H1 (cell line): ENCODE measurements around the gene POMP. TPM values are rescaled to one million over a fixed set of nuclear protein-coding genes. Genes with fewer than 3 reads are reported as not detected.

ENCODE experiments used
- CHD7 ChIP-seq: fragments of 300-600 bp; sonication (generic); IDR thresholded peaks from 2 replicates; pipeline ENCODE4 v1.7.1; 2012; ENCODE audit warnings: low read length, moderate library complexity, mild to moderate bottlenecking, inconsistent platforms; ENCODE audit not compliant: insufficient replicate concordance
- HDAC6 ChIP-seq: IDR thresholded peaks from one replicate; pipeline ENCODE4 v1.7.1; 2012; ENCODE audit warnings: low read depth, mild to moderate bottlenecking, inconsistent platforms, low read length, moderate library complexity
- KDM4A ChIP-seq: IDR thresholded peaks from one replicate; pipeline ENCODE4 v1.7.1; 2012; ENCODE audit warnings: low read depth, mild to moderate bottlenecking, moderate library complexity, low read length, inconsistent platforms; ENCODE audit not compliant: severe bottlenecking
- polyA plus RNA-seq, 7 experiments: library from polyadenylated mRNA; depleted of rRNA in 3 of 7; stranded (reverse) in 5 of 7; unstranded in 2 of 7; fragments of >200 nt in 5 of 7; fragments of 200-250 nt in 2 of 7; gene quantifications; 1 replicate in 5 of 7; 2 replicates in 1 of 7; 4 replicates in 1 of 7; pipeline versions ENCODE4 v1.2.1 to v1.2.3, GENCODE V29; 2011 to 2013; ENCODE audit warnings: missing spikeins in 2 of 7, mixed read lengths in 2 of 7
- total RNA-seq: library from RNA; stranded (reverse); fragmentation: NEBNext Ultra II Directional; extraction: Animal tissue kit (Norgen Biotek cat#: 25700); gene quantifications from 2 replicates; pipeline ENCODE4 v1.2.1, GENCODE V29; 2021
- TF ChIP-seq, protein P1 (sequence below): IDR thresholded peaks from 2 replicates; pipeline ENCODE4 v1.6.1; 2012; ENCODE audit warnings: inconsistent platforms

The POMP gene
- total and polyA plus RNA-seq, 2 of the 8 experiments (the other 6 are each of a cell fraction or from before 2014, with no cell fraction given) = 38.4 to 115 TPM

DNA sequence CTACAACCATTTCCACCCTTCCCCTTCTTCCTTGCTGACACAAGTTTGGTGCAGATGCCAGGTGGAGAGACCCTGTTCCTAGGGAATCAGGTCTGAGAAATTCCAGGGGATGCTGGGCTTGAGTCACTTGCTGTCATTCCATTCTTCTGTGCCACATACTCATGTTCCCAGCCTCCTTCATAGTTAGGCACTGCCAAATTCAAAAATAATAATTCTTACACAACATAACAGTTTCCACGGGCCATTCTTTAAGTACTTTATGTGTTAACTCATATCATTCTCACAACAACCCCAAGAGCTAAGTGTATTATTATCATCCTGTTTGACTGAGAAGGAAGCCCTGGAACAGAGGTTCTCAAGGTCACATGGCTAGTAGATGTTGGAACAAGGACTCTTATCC is 27.1 kb upstream of the POMP start (continued):
- TF ChIP-seq CHD7 = no peak
- TF ChIP-seq, protein P1, sequence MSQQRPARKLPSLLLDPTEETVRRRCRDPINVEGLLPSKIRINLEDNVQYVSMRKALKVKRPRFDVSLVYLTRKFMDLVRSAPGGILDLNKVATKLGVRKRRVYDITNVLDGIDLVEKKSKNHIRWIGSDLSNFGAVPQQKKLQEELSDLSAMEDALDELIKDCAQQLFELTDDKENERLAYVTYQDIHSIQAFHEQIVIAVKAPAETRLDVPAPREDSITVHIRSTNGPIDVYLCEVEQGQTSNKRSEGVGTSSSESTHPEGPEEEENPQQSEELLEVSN = no peak
- TF ChIP-seq KDM4A = no peak
- no peak for TF ChIP-seq HDAC6
